Measurements from ENCODE around the gene UBAP2.

- TF ChIP-seq, protein P1, sequence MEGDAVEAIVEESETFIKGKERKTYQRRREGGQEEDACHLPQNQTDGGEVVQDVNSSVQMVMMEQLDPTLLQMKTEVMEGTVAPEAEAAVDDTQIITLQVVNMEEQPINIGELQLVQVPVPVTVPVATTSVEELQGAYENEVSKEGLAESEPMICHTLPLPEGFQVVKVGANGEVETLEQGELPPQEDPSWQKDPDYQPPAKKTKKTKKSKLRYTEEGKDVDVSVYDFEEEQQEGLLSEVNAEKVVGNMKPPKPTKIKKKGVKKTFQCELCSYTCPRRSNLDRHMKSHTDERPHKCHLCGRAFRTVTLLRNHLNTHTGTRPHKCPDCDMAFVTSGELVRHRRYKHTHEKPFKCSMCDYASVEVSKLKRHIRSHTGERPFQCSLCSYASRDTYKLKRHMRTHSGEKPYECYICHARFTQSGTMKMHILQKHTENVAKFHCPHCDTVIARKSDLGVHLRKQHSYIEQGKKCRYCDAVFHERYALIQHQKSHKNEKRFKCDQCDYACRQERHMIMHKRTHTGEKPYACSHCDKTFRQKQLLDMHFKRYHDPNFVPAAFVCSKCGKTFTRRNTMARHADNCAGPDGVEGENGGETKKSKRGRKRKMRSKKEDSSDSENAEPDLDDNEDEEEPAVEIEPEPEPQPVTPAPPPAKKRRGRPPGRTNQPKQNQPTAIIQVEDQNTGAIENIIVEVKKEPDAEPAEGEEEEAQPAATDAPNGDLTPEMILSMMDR (conservative IDR thresholded peaks at IDR 0.05; ENCODE audit: low read depth, low read length): no peak
- no peak for TF ChIP-seq EZH2 (IDR thresholded peaks at IDR 0.05; ENCODE audit: borderline replicate concordance, low read depth, low read length, poor library complexity, severe bottlenecking)
Measured at GRCh38 chr9:33908114-33908513, 140.6 kb downstream of the UBAP2 start.
